H4 (cell line): ENCODE results near the gene ANKRD23. TPM values are rescaled to one million over a fixed set of nuclear protein-coding genes. Genes with fewer than 3 reads are reported as not detected.
A peak's percentile ranks its signal among the peaks of the same experiment; 100 is the strongest.
"Not testable (repeated sequence)": the region's sequence is repeated elsewhere in the genome, so short reads cannot be mapped to it uniquely, and the experiment has no call there.

ENCODE experiments used
- DNase-seq: peaks from one replicate; pipeline ENCODE4 v3.0.0-alpha.2; 2015; ENCODE audit warnings: low spot score
- total RNA-seq: library from RNA; depleted of rRNA; stranded (reverse); fragments of >200 nt; shearing (Covaris generic); gene quantifications from 2 replicates; pipeline ENCODE4 v1.2.3, GENCODE V29; 2014

The ANKRD23 gene
- total RNA-seq, 1 experiment from 2014 or later, result 0.58 TPM

DNA sequence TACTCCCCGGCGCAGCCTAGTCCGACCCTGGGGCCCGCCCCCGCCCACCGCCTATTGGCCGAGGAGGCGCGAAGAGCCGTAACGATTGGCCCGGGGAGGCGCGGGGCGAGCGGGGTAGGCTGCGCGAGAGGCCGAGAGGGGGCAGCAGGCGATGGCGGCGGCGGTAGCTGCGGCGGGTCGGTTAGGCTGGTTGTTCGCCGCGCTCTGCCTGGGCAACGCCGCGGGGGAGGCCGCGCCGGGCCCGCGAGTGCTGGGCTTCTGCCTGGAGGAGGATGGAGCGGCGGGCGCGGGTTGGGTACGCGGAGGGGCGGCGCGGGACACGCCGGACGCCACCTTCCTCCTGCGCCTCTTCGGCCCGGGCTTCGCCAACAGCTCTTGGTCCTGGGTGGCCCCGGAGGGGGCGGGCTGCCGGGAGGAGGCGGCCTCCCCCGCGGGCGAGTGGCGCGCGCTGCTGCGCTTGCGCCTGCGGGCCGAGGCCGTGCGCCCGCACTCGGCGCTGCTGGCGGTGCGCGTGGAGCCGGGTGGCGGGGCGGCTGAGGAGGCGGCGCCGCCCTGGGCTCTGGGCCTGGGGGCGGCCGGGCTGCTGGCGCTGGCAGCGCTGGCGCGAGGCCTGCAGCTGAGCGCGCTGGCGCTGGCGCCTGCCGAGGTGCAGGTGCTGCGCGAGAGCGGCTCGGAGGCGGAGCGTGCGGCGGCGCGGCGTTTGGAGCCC is 27.5 kb downstream of the ANKRD23 start, which contains the start of gene CNNM3:
TSS of gene CNNM3 (plus strand) at position 142 of the 709 bp plus-strand sequence. CDS start at position 152, 10 bp downstream.
- peak; percentile 84 for DNase-seq

DNA sequence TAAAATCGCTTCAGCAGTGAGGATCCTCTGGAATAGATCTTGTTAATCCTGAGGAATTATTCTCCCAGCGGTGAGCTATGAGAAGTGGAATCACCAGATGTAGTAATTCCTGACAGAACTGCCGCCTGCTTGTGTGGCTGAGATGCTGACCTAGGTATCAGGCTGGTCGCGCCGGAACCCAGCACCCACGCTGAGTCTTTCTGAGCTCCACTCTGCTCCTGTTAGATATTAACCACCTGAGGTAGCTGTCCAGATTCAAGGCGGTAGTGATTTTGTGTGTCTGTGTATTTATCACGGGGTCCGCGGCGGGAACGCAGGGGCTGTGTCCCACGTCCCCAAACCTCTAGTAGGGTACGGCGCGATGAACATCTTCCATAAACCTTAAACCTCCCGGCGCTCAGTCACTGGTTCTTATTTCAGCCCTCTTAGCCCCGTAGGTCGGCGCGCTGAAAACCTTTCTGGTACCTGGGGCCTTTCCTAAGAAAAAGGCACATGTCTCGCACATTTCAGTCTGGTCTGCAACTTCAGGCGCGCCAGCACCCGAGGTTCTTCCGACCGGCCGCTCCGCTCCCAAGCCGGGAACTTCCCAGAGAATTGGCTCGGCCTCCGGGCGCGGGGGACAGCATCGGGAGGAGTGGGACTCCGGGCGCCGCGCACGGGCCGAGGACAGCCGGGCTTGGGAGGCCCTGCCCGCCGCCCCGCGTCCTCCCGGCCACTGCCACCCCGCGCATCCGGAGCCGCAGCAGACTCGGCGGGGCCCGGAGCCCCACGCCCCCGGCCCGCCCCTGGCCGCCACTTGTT is 28.3 kb downstream of the ANKRD23 start:
- DNase-seq, result no peak

DNA sequence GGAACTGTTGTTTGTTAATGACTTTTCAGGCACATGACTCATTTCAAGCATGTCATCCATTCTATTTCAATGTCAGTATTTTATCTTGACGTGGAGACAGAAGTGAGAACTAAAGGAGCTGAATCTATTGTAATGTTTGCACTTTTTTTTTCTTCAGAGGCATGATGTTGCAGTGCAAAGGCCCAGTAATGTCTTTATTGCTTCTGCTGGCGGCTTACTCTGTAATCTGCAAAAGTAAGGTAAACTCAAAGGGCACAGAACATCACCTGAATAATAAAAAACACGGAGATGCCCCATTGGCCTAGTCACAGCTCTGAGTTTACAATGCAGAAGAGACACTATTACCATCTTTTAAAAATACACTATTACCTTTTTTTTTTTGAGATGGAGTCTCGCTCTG is 30.2 kb downstream of the ANKRD23 start:
- DNase-seq, result no peak

DNA sequence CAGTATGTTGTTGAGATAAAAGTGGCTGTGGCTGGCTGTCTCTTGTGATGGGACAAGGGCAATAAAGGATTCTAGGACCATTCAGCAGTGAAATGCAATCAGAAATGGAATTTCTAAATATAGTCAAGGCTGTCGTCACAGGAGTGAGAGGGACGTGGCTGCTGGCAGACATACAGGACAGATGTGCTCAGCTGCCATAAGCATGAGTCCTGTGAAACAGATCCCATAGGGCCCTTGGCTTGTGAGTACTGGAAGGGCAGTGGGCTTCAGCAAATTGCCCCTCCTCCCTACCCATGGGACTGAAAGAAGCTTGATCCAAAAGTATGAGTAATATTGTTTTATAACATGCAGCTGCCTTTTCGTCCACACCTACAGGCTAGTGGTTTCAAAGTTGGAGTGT is 31.9 kb downstream of the ANKRD23 start:
- DNase-seq, result no peak

DNA sequence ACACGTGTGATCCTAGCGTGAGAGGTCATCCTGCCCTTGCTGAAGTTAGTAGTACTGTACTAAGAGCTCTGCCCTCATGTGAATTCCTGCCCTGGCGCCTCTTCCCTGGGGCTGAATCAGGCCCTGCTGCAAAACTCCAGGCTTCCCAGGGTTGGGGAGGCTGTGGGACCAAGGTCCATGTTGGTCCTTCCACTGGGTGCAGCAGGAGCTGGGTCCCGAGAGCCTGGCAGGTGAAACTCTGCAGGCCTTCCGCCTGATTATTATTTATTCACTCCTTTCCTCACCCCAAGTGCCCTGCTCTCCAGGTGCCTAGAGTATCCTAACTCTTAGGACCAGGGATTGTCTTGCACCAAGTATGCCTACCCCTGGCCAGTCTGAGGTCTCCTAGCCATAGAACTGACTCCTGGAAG is 33.0 kb downstream of the ANKRD23 start:
- no peak for DNase-seq

DNA sequence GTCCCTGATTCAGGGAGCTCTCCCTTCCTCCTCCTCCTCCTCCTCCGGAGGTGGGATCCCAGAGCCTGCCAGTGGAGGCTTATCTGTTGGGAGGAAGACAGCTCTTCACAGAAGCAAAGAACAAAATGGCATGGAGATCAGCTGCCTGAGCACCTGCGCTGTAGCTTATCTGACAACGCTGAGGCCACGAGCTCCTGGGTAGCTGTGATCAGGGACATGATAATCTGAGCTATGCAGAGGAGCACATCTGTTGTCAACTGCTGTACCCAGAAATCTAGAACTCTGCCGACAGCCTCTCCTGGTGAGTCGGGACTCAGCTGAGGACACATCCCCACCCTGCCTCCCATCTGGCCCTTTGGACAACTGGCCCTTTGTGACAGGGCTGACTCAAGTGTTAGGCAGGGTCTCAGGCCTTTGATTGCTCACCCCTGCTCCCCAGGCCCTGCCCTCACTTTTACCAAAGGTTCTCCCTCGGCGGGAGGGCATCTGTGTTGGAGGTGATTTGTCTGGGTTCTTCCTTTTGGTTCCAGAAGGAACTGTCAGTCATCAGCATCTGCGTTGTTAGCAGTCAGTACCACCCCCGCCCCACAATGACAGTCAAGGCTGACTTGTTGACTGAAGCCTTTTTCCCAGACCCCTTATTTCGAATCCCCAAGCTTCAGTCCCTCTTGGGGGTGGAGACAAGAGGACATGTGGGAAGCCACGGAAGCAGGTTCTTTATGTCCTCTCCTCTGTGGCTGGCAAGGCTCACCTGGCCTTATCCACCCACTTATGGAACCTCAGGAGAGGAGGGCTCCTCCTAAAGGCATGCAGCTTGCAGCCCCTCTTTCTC is 33.7 kb downstream of the ANKRD23 start:
- DNase-seq, result no peak

DNA sequence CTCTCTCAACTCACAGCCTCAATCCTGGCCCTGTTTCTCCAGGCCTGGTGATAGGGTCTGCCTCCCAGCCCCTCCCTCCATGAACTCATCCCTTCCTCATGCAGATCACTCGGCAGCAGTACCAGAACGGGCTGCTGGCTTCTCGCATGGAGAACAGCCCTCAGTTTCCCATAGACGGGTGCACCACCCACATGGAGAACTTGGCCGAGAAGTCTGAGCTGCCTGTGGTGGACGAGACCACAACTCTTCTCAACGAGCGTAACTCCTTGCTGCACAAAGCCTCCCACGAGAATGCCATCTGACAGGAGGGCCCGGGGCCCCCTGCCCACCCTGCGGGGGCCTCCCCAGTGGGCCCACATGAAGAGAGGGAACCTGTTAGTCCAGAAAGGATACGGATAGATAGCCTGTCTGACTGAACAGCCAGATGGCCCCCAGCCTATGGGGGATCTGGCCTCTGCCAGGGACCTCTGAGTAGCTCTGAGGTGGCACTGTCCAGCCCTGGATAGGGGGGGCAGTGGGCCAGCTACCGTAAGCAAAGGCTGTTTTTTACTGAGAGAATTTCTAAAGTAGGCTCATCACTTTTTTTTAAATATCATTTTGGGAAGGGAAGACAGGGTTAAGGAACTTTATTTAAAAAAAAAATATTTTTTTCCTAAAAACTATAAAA is 34.5 kb downstream of the ANKRD23 start:
- DNase-seq, result no peak

DNA sequence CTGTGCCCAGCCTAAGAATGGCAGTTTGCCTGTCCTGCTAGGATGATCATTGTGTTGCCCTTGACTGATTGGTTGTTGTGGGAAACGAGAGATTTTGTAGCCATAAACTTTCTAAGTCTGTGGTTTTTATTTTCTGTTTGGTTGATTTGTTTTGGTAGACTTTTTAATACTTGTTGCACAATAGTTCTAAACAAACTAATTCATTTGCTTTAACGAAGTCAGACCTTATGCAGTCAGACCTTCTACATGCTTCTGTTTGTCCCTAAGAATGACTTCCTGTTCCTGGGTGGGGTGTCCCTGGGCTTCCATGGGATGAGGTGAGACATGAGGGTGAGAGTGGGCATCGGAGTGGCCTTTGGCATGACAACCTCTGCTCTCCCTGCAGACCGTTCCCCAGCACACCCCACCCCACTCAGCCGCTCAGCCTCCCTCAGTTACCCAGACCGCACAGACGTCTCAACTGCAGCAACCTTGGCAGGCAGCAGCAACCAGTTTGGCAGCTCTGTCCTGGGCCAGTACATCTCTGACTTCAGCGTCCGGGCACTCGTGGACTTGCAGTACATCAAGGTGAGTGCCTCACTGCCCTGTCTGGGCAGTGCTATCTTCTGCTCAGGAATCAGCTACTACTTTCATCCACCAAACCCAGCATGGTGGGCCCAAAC is 35.5 kb downstream of the ANKRD23 start:
- no peak for DNase-seq

DNA sequence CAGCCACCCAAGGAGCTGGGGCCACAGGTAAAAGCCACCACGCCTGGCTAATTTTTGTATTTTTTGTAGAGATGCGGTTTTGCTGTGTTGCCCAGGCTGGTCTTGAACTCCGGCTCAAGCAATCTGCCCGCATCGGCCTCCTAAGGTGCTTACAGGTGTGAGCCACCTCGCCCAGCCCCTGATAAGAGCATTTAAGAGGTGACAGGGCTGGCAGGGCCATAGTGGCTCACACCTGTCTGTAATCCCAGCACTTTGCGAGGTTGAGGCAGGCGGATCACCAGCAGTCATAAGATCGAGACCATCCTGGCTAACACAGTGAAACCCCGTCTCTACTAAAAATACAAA is 36.7 kb downstream of the ANKRD23 start:
- DNase-seq, result no peak

DNA sequence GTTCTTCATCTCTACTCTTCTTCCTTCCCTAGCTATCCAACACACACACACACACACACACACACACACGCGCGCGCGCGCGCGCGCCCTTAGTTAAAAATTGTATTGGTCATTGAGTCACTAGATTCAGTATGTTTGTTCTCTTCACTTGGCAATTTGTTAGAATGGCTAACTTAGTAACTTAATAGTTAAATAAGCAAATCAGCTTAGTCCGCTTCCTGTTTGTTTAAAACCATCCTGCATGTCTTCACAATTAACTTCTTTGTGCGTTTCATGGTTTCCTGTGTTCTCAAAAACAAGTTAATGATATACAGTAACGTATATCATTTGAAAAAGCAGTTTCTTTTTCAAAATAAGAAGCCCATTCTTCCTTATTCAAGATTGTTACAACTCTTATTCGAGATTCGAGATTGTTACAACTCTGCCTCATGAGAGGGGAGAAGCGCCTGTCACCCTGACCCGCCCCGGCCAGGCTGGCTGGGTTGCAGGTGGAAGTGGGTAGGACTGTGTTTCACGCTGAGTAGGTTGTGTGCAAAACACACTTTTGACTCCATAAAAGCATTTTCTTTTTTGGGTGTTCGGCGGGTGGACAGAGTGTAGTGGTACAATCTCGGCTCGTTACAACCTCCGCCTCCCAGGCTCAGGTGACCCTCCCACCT is 37.2 kb downstream of the ANKRD23 start:
- DNase-seq, result no peak

DNA sequence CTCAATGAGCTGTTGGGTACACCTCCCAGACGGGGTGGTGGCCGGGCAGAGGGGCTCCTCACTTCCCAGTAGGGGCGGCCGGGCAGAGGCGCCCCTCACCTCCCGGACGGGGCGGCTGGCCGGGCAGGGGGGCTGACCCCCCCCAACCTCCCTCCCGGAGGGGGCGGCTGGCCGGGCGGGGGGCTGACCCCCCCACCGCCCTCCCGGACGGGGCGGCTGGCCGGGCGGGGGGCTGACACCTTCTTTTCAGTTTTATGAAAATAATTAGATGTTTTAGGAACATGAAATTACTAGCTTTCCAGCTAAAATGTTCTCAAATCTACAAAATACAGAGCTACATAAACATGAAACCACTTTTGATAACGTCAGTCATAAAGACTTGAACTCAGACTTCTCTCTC is 37.9 kb downstream of the ANKRD23 start:
- DNase-seq, result not testable (repeated sequence)

DNA sequence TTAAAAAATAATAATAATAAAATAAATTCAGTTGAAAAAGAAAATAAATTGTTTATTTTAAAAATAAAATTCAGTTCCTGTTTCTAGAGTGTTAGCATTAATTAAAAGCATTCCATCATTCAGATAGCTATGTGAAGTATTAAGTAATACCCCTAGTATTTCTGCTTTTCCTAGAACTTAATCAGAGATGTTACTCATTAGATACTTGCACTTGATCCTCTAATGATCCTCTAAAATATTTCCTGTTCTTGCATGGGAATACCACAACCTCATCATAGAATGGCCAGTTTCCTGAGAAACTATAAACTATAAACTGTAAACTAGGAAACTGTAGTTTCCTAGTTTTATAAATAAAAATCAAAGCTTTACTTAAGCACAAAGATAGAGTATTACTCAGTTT is 38.8 kb downstream of the ANKRD23 start:
- no peak for DNase-seq

DNA sequence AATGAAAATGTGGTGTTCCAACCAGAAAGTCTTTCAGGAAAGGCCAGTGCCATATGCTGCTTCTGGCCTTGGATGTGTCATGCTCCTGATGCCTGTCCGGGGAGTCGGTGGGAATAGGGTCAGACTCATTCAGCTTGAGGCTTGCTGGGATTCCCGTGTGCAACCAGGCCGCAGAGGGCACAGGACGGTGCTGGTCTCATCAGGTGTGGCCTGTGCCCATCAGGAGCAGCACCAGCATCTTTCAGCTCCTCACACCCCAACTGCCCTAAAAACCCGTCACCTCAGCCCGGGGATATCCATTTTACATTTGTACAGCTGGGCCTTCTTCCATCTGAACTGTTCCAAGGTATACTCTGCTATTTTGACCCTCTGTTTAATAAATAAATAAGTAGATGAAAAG is 41.1 kb downstream of the ANKRD23 start:
- DNase-seq, result no peak

DNA sequence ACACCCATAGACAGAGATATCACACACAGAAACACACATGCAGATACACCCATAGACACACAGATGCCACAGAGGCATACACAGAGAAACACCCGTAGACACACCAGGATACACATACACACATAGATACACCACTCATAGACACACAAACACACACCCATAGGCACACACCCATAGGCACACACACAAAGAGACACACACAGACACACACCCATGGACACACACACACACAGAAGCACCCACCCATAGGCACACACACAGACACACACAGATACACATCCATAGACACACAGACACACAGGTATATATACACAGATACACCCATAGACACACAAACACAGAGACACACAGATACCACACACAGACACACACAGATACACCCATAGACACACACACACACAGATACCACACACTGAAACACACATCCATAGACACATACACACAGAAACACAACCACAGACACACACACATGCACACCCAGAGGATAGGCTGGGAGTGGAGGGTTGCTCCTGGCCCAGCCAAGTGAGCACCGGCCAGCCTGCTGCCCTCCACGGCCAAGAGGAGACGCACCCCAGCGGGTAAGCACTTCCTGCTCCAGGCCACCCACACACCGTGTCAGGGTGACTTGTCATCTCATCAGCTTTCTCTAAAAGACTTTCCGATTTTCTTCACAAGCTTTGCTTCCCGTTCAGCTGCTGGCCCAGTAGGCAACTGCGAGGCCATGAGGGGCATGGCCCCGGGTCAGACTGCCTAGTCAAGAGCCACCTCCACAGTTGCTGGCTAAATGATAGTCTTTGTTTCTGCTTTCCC is 41.8 kb downstream of the ANKRD23 start:
- DNase-seq, result no peak

DNA sequence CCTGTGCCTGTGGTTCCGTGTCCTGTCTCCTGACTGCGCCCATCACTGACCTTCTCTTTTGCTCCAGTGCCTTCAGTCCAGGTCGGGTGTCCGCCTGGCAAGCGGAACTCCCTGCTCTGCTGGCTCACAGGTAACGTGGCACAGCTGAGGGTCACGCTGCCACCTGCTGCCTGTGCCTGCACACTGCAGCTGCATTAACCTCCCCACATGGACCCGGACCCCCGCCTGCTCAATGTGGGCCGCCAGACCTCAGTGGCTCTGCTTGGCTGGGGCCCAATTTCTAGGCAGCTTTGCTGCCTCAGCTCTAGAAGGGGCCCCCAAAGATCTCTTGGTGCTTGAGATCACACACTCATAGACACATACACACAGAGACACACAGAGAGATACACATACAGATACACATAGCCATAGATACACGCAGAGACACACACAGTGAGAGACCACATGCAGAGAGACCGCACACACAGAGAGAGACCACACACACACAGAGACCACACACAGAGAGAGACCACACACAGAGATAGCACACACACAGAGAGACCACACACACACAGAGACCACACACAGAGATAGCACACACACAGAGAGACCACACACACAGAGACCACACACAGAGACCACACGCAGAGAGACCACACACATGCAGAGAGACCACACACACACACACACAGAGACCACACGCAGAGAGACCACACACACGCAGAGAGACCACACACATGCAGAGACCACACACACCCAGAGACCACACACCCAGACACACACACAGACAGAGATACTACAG is 42.6 kb downstream of the ANKRD23 start:
- DNase-seq, result peak; percentile 51

DNA sequence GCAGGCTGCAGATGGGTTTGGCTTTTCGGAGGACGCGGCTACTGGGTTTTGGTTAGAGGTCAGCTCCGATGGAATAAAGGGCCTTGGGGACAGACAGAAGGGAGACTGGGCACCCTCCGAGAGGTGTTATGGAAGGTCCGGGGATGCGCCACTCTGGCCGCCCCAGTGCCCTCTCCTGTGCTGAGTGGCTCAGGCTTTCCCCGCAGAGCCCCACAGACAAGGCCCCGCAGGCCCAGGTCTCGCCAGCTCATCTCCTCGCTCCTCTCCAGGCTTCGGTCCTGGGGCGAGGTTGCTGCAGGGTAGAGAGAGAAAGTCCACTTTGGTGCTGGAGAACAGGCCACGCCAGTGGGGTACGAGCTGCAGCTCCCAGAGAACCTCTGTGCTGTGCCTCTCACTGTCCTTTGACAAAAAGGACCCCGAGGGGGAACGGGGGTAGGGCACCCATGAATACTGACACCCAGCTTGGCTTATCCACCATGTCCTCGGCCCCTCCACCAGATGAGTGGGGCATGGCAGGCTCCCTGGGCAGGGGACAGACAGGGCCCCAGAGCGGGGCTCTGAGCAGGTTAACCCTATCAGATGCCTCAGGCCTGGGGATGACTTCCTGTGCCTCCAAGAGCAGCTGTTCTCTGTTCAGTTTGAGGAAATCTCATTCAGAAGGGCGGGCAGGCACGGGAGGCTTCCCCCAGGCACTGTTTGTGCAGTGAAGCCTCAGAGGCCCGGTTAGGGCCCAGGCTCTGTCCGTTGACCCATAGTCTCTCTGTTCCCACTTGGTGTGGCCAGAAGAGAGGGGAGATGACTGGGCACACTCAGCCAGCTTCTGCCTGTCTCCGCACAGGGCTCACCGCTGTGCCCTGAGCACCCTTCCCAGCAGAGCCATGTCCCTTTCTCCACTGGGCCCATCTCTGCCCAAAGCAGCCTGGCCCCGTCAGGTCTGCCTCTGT is 43.5 kb downstream of the ANKRD23 start:
- DNase-seq, result no peak

DNA sequence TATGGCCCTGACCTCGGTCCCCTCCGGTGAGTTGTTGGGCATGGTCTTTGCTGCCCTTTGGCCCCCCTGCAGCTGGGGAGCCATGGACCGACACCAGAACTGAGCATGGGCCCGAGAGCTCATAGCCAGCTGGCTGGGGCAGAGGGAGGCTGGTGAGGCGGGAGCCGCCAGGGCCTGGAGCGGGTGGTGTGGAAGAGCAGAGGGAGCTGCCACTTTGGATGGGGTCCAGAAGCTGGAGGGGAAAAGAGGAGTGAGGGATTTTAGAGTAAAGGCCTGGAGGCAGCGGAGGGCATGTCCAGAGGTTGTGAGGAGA is 44.2 kb downstream of the ANKRD23 start:
- no peak for DNase-seq
